WERI-Rb-1 (cell line): Measurements from ENCODE around the gene ACSF3.

ENCODE experiments used
- DNase-seq: peaks from one replicate; pipeline ENCODE4 v3.0.0-alpha.2; 2020
- H3K27ac ChIP-seq: fragments of 250-450 bp; sonication (Bioruptor Pico); 2 replicates; pipeline ENCODE4 v1.5.1; 2020; ENCODE audit warnings: mild to moderate bottlenecking, moderate library complexity
- H3K27me3 ChIP-seq: fragments of 250-450 bp; sonication (Bioruptor Pico); 2 replicates; pipeline ENCODE4 v1.5.1; 2021; ENCODE audit warnings: mild to moderate bottlenecking, low read depth, moderate library complexity; ENCODE audit not compliant: insufficient read depth, severe bottlenecking
- H3K36me3 ChIP-seq: fragments of 250-450 bp; sonication (Bioruptor Pico); 2 replicates; pipeline ENCODE4 v1.5.1; 2020; ENCODE audit warnings: mild to moderate bottlenecking, moderate library complexity
- H3K4me3 ChIP-seq: 2 replicates; pipeline ENCODE4 v1.5.1; 2011; ENCODE audit warnings: low read depth, mild to moderate bottlenecking, control low read depth, low read length
- H3K9me3 ChIP-seq: fragments of 250-450 bp; sonication (Bioruptor Pico); 2 replicates; pipeline ENCODE4 v1.5.1; 2021; ENCODE audit warnings: mild to moderate bottlenecking, moderate library complexity; ENCODE audit not compliant: severe bottlenecking
- TF ChIP-seq, protein P1 (sequence below): IDR thresholded peaks from 2 replicates; pipeline ENCODE4 v1.5.1; 2011; ENCODE audit warnings: low read depth, mild to moderate bottlenecking, control low read depth, inconsistent platforms, low read length

The ACSF3 gene

DNA sequence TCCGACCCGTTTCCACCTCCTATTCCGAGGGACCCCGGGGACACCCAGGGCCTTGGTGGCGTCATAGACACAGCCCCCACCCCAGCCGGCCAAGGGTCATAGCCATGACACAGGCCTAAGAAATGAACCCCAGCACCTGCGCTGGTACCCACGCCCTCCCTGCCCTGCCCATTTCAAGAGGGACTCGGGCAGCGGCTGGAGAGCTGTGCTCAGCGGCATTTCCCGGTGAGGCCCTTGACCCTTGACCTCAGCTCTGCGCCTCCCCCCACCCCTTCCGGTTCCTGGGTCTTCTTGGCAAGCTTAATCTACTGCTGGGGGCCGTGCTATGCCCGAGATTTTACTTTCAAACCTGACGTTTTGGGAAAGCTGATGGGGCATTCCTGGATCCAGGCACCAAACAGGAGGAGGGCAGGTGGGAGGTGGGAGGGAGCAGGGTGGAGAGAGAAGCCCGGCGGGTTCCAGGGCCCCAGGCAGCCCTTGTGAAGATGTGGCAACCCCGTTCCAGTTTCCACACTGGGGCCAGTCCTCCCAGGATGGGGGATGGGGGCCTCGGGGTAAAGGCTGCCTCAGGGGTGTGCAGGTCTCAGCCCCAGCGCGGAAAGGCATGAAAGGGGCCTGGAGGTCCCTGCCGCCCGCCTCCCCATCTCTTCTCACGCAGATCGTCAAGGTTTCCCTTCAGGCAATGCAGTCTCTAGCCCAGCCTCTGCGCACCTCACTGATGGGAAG lies 106.6 kb downstream of the ACSF3 start, which contains the start of gene SLC22A31:
SLC22A31 (minus strand) TSS at position 414 of the 726 bp plus-strand sequence; CDS start at position 378, 36 bp downstream.
- Histone ChIP-seq H3K9me3 (no peaks in the 10 kb centered on the region), H3K4me3 (peak within 1 kb of the TSS; percentile 37), H3K27me3 (no peaks in the 10 kb centered on the region), H3K36me3 (no peaks in the 10 kb centered on the region), H3K27ac (no peak within 1 kb of the TSS)
- TF ChIP-seq, protein P1, sequence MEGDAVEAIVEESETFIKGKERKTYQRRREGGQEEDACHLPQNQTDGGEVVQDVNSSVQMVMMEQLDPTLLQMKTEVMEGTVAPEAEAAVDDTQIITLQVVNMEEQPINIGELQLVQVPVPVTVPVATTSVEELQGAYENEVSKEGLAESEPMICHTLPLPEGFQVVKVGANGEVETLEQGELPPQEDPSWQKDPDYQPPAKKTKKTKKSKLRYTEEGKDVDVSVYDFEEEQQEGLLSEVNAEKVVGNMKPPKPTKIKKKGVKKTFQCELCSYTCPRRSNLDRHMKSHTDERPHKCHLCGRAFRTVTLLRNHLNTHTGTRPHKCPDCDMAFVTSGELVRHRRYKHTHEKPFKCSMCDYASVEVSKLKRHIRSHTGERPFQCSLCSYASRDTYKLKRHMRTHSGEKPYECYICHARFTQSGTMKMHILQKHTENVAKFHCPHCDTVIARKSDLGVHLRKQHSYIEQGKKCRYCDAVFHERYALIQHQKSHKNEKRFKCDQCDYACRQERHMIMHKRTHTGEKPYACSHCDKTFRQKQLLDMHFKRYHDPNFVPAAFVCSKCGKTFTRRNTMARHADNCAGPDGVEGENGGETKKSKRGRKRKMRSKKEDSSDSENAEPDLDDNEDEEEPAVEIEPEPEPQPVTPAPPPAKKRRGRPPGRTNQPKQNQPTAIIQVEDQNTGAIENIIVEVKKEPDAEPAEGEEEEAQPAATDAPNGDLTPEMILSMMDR = no peak
- no peak for DNase-seq

DNA sequence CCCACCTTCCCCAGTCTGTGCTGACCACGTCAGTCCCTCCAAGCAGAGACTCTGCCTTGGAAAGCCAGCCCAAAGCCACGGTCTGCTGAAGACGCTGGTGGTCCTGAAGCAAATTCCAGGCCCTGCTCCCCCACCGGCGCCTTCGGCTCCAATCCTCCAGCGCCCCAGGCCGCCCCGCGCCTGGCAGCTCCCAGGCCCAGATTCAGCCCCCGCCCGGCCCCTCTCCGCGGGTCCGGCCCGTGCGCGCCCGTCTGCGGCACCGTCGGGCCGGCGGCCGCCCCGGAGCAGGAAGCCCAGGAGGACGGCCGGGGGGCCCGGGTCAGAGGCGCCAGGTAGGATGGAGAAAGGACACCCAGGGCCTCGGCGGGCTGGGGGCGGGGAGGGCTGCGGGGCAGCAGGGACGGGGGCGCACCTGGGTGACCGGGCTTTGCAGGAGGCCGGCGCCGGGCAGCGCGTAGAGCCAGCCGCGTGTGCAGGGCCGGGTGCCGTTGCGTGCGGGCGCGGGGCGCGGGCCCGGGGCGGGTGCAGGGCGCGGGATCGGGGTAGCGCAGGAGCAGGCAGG lies 107.3 kb downstream of the ACSF3 start:
- Histone ChIP-seq H3K27ac (no peak overlapping the region), H3K4me3 (no peak overlapping the region; the same call in 1 of the 2 replicates), H3K36me3 (no peaks in the 10 kb centered on the region), H3K9me3 (no peaks in the 10 kb centered on the region), H3K27me3 (no peaks in the 10 kb centered on the region)
- DNase-seq = no peak
- TF ChIP-seq, protein P1 = no peak

DNA sequence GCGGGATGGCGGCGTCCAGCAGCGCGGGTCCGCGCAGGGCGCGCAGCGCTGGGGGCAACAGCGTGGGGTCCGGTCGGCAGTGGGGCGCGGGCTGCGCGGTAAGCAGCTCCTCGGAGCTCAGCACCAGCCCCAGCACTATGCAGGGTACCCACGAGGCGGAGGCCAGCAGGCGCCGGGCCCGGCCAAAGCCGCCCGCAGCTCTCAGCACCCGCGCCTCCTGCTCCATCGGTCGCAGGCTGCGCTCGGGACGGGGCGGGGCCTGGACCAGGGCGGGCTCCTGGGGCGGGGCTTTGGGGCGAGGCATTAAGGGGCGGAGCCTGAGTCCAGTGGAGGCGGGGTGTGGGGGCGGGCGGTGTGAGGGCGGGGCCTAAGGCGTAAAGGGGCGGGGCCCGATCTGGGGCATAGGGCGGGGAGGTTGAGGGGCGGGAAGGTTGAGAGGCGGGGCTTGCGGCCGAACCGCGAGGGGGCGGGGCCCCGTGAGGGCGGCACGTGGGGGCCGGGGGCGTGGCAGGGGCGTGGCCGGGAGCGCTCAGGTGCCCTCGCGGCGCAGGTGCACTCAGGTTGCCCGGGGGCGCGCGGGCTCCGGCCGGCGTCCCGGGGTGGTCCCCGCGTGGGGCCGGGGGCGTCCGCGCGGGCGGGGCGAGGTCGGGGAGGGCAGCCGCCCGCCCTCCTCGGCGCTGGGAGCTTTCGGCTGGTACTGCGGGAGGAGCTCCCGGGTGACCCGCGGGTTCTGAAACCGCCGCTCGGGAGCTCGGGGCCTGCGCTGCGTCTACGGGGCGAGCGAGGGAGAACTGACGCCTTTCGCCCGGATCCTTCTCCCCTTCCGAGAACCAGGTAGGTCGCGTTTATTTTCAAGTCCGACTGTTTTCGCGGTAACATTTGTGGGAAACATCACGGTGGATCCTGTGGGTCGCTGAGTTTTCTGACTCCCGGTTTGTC lies 108.1 kb downstream of the ACSF3 start:
- no peaks in the 10 kb centered on the region for H3K9me3 ChIP-seq
- DNase-seq = peak; percentile 72
- H3K27me3 ChIP-seq = no peaks in the 10 kb centered on the region
- H3K27ac ChIP-seq = no peak overlapping the region
- TF ChIP-seq, protein P1 = no peak
- peak overlapping the region; percentile 37 for H3K4me3 ChIP-seq
- H3K36me3 ChIP-seq = no peaks in the 10 kb centered on the region

DNA sequence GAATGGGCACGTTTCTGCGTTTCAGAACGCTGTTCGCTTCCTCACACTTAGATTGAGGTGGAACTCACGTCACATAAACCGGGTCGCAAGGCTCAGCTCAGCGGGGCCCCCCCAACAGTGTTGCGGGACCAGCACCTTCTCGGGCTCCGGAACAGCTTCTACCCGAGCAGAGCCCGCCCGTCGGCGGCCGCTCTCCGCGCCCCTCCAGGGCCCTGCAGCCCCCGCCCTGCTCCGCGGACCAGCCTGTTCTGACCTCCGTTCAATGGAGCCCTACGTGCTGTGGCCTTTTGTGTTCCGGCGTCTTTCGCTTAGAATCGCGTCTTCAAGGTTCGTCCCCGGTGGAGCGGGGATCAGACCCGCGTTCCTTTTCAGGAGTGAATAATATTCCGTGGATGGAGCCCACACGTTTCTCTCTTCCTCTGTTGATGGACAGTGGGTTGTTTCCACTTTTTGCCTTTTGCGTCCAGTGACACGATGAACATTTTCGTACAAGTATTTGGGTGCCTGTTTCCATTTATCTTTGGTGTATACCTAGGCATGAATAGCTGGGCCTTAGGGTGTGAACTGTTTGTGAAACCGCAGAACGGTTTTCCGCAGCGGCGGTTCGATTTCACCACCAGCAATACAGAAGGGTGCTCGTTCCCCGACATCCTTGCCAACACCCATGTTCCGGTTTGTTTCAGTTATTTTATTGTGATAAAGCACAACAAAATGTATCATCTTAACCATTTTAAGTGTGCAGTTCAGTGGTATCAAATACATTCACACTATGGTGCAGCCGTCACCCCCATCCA lies 109.0 kb downstream of the ACSF3 start:
- H3K36me3 ChIP-seq = no peaks in the 10 kb centered on the region
- no peak for DNase-seq
- H3K27me3 ChIP-seq = no peaks in the 10 kb centered on the region
- no peaks in the 10 kb centered on the region for H3K9me3 ChIP-seq
- H3K4me3 ChIP-seq = no peak overlapping the region
- no peak overlapping the region for H3K27ac ChIP-seq
- TF ChIP-seq, protein P1 = no peak
